ENCODE measurements around the gene PRLH. TPM values are rescaled to one million over a fixed set of nuclear protein-coding genes. Genes with fewer than 3 reads are reported as not detected.

The PRLH gene
- polyA plus RNA-seq, 1 donor = not detected

DNA sequence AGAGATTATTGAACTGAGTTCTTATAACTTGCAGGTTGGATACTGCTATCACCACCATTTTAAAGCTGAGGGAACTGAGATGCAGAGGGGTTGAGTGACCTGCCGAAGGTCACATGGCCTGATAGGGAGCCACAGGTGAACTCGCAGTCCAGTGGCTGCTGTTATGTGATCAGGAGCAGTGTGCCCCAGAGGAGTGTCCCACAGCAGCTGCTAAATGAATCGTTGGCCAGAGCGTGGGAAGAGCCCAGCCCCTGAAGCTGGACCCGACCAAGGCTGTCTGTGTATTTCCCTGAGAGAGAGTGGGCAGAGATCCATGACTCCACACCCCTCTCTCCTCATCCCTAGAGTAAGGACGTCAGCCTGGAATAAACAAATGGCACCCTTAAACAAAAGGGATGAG, 26.7 kb upstream of the PRLH start:
- DNase-seq = no peak

DNA sequence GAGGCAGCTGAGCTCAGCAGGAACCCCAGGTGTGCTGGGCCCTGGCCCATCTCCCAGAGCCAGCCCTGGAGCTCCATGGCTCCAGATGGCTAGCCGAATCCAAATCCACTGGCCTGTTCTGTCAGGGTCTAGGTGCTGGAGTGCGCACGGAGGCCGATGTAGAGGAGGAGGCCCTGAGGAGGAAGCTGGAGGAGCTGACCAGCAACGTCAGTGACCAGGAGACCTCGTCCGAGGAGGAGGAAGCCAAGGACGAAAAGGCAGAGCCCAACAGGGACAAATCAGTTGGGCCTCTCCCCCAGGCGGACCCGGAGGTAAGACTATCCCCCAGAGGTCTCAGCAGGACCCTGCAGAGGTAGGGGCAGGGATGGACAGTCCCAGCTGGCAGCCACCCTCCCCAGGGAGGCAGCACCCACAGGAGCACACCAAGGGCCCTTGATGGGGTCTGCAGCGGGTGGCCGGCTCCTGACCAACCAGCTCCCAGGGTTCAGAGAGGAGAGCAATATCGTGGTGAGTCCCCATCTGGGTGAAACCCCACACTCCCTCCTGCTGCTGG, 26.1 kb upstream of the PRLH start:
- DNase-seq = no peak

DNA sequence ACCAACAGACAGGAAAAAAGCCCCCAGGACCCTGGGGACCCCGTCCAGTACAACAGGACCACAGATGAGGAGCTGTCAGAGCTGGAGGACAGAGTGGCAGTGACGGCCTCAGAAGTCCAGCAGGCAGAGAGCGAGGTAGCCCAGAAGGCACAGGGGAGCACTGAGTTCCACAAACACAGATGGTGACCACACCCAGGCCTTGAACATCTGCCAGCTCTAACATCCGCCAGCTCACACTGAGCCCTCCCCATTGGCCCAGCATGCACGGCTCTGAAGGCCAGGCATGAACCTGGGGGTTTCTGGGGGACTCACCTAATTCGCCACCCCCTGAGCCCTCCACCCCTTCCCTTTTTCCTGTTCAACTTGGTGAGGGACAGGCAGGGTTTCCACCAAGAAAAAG, 25.6 kb upstream of the PRLH start:
- DNase-seq = no peak

DNA sequence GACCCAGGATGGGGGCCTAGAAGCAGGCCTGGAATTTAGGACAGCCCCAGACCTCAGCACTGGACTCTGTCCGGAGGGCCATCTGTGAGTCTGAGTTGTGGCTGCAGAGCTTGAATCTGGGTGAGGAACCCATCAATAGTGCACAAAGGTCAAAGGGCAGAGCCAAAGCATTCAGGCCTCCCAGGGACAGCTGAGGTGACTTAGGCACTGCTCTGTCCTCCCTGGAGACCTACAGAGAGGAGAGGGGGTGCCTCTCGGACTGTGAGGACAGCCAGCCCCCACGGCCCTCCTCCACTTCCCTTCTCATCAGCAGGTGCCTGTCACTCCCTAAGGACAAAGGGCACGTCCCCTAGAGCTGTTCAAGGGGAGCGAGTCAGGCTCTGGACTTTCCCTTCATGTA, 25.1 kb upstream of the PRLH start:
- DNase-seq = no peak

DNA sequence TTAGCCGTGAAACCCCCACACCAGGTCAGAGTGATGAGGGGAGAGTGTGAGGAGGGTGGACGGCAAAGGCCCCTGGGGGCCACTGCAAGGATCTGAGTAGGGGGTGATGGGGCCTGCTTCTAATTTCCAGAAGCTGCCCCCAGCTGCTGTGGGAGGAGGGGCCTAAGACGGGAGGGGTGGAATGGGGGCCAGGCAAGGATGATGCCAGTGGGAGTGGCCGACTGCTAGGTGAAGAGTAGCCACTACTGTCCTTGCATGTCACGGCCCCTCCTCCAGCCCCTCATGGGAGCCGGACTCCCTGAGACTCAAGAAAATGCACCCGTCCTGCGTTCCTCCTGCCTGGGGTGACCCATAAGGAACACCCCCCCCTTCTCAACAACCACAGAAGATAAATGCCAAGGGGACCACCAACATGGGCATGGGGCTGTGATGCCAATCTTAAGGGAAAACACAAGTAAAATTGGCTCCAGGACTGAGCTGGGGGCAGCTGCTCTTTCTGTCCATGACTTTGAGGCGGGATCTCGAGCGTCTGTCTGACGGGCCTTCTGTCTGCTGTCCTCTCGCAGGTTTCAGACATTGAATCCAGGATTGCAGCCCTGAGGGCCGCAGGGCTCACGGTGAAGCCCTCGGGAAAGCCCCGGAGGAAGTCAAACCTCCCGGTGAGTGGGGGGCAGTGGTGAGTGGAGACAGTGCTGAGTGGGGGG, 24.2 kb upstream of the PRLH start:
- no peak for DNase-seq

DNA sequence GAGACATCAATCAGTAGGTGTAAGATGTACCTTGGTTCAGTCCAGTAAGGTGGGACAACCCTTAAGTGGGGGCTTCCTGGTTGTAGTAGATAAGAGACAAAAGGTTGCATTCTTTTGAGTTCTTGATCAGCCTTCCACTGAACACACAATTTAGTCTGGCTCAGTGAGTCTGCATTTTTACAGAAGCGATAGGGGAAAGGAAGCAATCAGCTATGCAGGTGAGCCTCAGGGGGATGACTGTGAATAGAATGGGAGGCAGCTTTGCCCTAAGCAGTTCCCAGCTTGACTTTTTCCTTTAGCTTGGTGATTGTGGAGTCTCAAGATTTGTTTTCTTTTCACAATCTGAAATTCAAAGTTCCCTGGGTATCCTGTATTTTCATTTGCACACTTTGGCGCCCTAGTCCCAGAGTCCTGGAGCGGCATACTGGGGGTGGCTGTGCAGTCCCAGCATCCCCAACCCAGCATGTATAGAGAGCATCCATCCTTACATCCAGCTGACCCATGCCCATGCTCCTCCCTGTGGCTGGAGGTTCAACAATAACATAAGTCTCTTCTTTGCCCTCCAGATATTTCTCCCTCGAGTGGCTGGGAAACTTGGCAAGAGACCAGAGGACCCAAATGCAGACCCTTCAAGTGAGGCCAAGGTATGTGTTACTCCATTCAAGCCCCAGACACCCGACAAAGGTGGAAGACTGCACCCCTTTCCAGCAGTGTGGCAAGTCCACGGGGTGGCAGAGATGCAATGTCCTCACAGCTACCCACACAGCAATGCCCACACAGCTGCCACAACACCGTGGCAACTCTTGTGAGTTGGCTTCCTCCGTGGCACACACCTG, 20.1 kb upstream of the PRLH start:
- no peak for DNase-seq

DNA sequence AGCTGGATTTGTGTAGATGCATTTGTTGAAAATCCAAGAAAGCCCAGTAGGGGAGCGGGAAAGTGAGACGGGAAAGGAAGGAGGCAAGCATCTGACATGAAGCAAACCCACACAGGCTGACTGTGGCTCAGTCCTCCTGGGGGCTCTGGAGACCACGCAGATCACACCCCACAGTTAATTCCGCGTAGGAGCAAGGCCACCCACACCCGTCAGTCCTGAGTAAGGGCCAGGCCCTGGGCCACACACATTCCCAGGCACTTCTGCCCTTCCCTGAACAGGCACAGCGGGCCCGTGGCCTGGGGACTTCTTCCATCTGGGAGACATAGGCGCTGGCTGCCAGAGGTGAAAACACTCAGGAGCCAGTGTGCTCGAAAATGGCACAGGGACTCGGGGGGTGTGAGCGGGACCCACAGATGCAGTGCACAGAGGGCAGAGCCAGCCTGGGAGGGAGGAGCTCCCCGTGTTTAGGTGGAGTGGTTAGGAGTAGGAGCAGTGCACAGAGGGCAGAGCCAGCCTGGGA, 19.4 kb upstream of the PRLH start:
- no peak for DNase-seq

DNA sequence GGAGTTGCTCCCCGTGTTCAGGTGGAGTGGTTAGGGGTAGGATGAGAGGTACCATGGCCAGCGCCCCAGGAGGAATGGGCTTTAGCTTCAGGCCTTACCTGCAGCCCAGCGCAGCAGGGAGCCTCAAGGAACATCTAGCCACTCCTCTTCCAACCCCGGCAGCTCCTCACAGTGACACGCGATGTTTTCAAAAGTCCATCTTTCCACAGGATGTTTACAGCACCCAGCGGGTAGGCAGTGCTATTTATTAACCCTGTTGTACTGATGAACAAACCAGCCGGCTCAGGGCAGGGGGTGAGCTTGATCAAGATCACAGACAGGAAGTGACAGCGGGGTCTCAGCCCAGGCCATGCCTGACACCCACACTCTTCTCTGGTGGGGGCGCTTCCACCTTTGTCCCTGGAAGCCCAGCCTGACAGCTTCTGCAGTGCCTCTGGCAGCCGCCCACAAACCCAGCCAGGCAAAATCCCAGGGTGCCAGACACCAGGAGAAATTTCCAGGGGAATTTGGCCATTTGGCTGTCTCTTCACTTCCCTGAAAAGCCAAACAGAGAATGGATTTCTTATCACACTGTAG, 18.4 kb upstream of the PRLH start:
- DNase-seq = no peak

DNA sequence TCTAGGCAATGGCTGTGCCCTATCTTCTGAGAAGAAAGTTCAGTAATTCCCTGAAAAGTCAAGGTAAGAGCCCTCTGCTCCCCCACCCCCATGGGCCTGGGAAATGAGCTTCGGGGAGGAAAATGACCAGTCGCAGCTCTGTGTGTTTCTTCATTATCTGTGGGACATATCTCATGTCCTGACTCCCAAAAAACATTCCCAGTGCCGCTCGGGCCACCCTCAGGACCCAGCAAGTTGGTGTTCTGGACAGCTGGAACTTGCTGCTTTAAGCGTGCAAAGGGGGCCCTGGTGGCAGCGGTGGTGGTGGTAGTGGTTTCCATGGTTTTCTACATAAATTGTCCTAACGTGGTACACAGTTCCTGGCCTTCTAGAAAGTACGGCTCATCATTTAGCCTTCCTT, 17.2 kb upstream of the PRLH start:
- DNase-seq = no peak

DNA sequence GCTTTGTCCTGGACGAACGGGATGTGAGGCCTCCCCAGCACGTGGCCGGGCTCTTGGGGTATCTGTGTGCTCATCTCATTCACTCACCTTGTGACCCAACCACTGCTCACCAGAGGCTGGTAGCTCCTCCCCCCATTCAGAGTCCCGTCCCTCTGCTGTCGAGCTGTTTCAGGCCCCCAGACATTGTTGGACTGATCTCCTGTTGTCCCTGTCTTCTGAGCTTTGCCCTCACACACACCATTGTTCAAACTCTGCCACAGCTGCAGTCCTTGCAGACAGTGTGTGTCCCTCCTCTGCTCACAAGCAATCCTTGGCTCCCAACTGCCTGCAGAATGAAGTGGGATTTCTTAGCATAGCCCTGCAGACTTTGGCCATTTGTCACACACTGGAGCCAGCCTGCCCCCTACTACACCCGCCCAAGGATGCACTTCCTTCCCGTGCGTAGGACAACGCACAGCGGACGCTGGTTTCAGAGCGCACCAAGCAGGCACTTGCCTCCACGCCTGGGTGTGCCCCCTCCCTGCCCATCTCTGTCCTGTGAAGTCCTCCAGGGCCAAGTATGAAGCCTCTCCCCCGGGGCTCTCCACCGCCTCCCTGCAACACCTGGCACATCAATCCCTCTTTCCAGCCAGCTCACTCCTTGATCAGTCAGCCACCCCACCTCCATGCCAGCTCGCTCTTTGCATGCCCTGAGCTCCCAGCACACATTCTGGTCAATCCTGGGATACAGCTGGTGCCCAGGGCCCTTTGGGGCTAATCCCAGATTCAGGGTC, 16.5 kb upstream of the PRLH start:
- no peak for DNase-seq

DNA sequence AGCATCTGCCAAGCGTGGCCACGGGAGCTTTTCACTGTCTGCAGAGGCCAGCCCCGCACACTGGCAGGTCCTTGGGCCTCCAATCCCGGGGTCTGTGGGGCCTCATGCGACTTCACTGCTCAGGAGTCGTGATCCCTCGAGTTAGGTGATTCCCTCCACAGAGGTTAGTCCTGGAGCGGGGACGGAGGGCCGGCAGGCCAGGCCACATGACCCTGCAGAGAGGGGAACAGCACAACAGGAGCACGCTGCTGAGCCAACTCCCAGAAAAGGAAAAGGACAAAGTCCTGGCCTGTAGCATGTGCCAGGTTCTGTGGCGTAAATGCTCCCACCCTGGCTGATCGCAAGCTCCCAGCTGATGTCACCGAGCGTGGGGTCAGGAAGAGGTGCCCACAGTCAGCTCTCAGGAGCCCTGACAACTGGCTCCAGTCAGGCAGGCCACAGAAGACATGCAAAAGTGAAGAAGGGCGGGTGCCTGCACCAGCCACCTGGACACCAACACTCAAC, 15.3 kb upstream of the PRLH start:
- no peak for DNase-seq

DNA sequence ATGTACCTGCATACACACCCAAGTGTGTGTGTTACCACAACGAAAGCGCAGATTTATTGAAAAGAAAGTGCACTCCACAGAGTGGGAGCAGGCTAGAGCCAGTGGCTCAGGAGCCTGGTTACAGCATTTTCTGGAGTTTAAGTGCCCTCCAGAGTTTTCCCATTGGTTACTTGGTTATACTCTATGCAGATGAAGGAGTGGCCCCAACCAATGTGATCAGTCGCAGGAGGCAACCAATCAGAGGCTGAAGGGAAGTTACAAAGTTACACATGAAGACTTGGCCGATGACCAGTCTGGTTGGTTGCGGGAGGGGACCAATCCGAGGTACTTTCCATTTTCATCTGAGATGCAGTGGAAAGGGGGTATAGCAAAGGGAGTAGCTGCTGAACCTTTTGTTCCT, 13.5 kb upstream of the PRLH start:
- DNase-seq = no peak

DNA sequence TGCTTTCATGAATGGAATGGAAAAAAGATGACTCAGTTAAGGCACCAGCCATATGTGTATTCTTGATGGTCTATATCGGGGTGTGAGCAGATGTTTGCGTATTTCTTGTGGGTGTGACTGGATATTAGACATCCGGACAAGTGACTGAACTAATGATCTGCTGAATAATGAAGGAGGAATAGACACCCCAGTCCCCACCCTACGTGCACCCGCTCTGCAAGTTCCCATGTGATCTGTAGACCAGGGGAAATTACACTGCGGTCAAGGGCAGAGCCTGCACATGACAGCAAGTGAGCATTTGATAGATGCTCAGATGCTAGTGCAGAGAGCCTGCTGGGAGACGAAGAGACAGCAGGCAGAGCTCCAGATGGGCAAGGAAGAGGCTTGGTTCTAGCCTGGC, 12.4 kb upstream of the PRLH start:
- no peak for DNase-seq

DNA sequence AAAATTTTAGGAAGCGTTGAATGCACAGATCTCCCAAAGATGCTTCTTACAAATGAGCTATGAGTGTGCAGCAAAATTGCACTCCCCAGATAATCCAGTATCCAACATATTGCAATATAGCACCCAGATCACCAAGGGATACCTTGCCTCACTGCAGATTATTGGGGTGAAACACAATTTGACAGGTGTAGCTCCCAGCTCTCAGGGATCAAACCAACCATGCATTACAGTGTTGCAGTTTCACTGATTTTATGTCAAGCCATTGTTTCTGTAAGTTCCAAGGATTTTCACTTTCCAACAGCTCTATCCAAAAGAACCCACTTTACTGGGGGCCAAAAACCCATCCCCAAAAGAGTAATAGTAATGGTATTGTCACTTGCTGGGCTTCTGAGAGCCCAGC, 10.8 kb upstream of the PRLH start:
- DNase-seq = no peak

DNA sequence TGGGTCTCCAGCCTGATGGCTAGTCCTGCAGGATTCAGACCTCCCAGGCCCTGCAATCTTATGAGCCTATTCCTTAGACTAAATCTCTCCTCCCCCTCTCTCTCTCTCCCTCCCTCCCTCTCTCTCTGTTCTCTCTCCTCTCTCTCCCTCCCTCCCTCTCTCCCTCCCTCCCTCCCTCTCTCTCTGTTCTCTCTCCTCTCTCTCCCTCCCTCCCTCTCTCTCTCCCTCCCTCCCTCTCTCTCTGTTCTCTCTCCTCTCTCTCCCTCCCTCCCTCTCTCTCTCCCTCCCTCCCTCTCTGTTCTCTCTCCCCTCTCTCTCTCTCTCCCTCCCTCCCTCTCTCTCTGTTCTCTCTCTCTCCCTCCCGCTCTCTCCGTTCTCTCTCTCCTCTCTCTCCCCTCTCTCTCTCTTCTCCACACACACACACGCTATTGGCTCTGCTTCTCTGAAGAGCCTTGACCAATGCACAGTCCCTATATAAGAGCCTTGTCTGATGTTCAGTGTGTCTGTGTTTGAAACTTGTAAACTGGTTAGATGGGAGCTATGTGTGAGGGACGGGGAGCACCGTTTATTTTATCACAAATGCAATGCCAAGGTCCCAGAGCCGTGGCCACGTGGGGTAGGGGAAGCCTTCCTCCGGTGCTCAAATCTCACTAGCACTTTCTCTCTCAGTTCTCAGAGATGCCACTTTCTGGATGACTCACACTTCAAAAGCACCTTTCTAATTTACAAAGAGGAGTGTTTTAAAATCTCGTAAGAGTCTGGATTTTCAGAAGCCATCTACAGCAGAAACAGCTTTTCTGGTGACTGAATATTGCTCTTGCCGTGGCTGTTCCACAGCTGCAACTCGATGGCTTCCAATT, 9.4 kb upstream of the PRLH start:
- no peak for DNase-seq

DNA sequence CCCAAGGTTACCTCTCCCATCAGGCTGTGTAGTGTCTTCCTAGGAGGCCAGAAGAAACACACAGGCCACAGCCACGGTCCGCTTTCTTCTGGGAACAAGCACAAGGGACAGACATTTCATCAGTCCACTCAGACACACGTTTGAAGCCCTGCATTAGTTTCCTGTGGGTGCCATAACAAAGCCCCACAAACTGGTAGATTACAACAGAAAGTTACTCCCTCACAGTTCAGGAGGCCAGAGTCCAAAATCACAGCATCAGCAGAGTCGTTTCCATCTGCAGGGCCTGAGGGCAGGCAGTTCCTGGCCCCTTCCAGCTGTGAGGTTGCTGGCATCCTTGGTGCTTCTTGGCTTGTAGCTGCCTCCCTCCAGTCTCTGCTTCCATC, 8.8 kb upstream of the PRLH start:
- no peak for DNase-seq

DNA sequence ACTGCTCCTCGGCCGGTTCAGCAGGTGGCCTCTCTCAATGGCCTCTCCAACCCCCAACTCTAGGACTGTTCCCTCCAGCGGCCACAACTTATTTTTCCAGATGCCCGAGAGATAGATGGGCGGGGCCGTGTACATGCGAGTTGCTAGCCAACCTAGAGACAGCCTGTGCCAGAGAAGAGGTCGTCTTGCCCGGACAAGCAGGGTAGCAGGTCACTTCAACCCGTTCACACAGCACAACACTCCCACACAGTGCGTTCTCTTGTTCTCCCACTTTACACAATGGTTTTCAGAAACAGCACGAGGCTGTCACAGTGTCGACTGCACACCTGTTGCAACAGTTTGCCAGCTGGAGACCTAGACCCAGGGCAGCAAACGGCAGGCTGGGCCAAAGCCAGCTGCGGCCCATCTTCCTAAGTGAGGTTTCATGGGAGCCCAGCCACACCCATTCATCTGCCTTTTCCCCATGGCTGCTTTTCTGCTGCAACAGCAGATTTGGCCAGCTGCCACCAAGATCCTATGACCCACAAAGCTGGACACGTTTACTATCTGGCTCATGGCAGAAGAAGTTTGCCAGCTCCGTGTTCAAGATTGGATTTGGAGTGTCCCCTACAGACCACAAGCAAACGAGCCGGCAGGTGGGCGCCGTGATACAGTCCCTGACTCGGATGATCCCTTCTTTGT, 7.3 kb upstream of the PRLH start:
- DNase-seq = no peak

DNA sequence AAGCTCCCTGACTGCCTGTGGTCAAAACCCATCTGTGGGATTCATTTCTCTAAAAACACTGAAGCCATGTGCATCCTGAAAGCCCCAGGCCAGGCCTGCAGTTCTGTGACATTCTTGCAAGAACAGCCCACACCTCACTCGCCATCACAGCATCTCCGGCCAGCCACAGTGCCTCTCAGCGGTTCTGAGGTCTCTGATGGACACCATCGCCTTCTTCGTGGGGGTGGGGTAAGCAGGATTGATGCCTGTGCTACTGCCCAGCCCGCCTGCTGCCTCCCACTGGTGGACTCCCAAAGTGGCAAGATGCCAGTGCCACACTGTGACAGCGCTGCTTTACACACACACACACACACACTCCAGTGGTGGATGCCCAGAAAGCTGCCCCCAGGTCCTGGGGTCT, 5.2 kb upstream of the PRLH start:
- DNase-seq = no peak

DNA sequence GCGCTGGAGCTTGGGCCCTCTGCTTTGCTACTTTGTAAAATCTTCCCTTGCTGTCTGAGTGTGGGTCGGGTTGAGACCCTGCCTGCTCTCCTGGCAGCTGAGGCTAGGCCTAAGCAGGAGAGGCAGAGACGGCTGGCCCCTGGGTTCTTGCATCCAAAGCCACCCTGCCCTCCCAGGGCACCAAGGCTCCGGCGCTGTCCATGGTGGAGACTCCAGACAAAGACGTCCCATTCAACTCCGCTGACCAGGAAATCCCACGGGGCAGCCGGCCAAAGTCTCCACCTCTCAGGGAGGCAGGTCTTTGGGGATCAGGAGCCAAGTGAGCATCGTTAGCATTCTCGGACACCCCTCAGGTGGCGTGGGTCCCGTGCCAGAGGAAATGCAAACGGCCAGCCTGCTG, 2.6 kb upstream of the PRLH start:
- DNase-seq = peak; percentile 61

DNA sequence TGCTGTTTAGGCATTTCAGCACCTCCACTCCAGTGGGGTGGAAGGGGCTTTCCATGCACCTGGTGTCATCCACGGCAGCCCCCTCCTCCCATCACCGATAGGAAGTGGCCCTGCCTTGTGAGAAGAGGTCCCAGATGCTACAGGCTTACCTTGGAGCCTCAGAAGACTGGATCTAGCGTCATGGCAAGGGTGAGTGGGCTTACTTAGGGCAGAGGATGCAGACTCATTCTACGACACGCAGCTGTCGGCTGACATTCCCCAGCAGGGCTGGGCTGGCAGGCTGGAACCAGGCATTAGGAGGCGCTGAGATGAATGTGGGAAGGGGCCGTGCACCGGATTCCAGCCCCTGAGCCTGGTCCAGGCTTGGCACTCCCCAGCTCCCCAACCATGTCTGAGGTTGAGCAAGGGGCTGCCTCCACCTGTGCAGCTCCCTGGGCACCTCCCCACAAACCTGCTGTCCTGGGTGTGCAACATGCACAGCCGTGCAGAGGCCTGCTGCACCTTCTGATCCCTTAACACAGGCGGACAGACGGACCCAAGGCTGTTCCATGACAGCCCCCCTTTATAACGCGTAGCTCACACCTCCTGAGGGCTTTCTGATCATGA, 1.7 kb upstream of the PRLH start:
- DNase-seq = no peak
